ENCODE data around the gene NLGN1. TPM values are rescaled to one million over a fixed set of nuclear protein-coding genes. Genes with fewer than 3 reads are reported as not detected.

NLGN1 gene
- total and polyA plus RNA-seq, 2 experiments from 2014 or later: 14.3 to 20.1 TPM

DNA sequence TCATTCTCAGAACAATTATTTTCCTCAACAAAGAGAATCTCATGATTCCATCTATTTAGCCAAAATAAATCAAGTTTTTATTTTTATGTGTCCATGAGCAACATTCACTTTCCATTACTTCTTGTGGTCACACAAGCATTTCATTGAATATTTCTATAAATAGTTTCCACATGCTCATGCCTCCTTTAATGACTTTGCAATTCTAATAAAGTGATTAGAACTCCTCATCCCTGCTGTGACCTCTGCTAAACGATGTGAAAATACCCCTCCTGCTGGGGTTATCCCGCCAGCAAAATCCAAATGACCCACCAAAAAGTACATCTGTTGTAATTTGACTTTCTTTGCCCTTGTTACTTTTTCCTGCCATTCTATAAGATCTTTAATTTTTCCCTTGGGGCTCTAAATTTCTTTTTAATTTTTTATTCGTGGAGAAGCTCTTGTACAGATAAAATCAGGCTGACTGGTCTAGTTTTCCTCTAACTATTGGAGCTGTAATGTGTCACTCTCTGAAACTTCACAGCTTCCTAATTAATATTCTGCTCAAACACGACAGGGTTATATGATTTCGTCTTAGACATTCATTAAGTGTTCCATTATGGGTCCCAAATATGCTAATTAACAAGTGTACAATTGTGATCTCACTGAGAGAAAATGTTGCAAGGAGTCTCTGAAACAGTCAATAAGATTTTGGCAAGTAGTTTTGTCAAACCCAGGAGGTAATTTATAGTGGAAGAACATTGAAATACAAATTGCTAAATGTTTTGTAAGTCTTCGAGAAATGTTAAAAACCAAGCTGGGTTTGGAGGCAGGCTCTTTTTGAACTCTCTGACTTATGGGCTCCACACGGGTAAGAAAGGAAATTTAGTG lies 928.5 kb downstream of the NLGN1 start:
- Histone ChIP-seq H3K27ac (peak overlapping the region; percentile 88), H3K9me2 (ENCODE audit: insufficient read depth) (peaks cover 4% of the 10 kb centered on the region; the same call in 1 of the 2 replicates), H3K36me3 (ENCODE audit: low read depth) (no peaks in the 10 kb centered on the region), H3F3A (ENCODE audit: insufficient read depth) (peaks cover 50% of the 10 kb centered on the region), H2AFZ (peak overlapping the region; percentile 56), H3K4me2 (ENCODE audit: unreplicated experiment) (peak overlapping the region; percentile 64), H3K27me3 (replicated peaks; ENCODE audit: insufficient read depth) (no peaks in the 10 kb centered on the region), H3K9ac (peak overlapping the region; percentile 59), H3K4me1 (ENCODE audit: insufficient read depth) (peaks cover 57% of the 10 kb centered on the region), H3K4me3 (peak overlapping the region; percentile 11; the same call in 1 of the 2 replicates), H4K20me1 (ENCODE audit: insufficient read depth) (no peaks in the 10 kb centered on the region), H3K79me2 (ENCODE audit: insufficient read depth) (no peaks in the 10 kb centered on the region), H3K9me3 (ENCODE audit: low read depth) (peaks cover under 1% of the 10 kb centered on the region)
- WGBS, 2 experiments (ENCODE audit: low coverage in 1 of 2, low lambda C conversion rate in 2 of 2, missing lambda C conversion rate in 2 of 2): 5 to 8% methylated on average over 7 of the region's 7 CpGs
- DNase-seq: peak; percentile 86
- peak; percentile 80; the same call in 1 of the 2 replicates for TF ChIP-seq EZH2phosphoT487 (IDR thresholded peaks at IDR 0.05; ENCODE audit: insufficient read depth, low read depth)
- TF ChIP-seq EZH2 (IDR thresholded peaks at IDR 0.05; ENCODE audit: insufficient read depth, poor library complexity, severe bottlenecking): no peak
- in situ Hi-C loops (cut with MboI): no loop called here

DNA sequence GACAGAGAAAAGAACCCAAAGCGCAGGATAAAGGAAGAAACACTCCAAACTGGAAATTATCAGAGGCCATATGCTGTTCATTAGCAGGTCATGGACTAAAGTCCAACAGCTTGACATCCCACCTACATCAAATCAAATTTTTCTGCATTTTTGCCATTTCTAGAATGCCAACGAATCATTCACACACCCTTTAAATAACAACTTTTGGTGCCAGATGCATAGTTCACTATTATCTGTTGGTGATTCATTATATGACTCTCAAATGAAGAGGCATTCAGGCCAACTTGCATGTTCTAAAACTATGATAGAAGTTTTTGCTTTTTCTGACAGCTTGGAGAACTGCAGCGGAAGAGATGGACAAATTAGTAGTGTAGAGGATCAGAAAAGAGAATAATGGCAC lies 931.8 kb downstream of the NLGN1 start:
- in situ Hi-C loops (cut with MboI): no loop called here
- TF ChIP-seq EZH2 (IDR thresholded peaks at IDR 0.05; ENCODE audit: insufficient read depth, poor library complexity, severe bottlenecking) (no peak), EZH2phosphoT487 (IDR thresholded peaks at IDR 0.05; ENCODE audit: insufficient read depth, low read depth) (no peak)
- Histone ChIP-seq H3K4me3 (peak overlapping the region; percentile 42), H2AFZ (no peak overlapping the region), H3K9ac (peak overlapping the region; percentile 44), H3K79me2 (ENCODE audit: insufficient read depth) (no peaks in the 10 kb centered on the region), H3K9me2 (ENCODE audit: insufficient read depth) (peaks cover 4% of the 10 kb centered on the region; the same call in 1 of the 2 replicates), H3F3A (ENCODE audit: insufficient read depth) (peaks cover 50% of the 10 kb centered on the region), H3K27me3 (replicated peaks; ENCODE audit: insufficient read depth) (no peaks in the 10 kb centered on the region), H3K27ac (peak overlapping the region; percentile 72), H4K20me1 (ENCODE audit: insufficient read depth) (no peaks in the 10 kb centered on the region), H3K4me1 (ENCODE audit: insufficient read depth) (peaks cover 57% of the 10 kb centered on the region), H3K9me3 (ENCODE audit: low read depth) (no peaks in the 10 kb centered on the region), H3K4me2 (ENCODE audit: unreplicated experiment) (peak overlapping the region; percentile 75), H3K36me3 (ENCODE audit: low read depth) (no peaks in the 10 kb centered on the region)
- 1% methylated on average over 3 of the region's 3 CpGs for WGBS, 2 experiments (ENCODE audit: low coverage in 1 of 2, low lambda C conversion rate in 2 of 2, missing lambda C conversion rate in 2 of 2)
- DNase-seq: peak; percentile 86

DNA sequence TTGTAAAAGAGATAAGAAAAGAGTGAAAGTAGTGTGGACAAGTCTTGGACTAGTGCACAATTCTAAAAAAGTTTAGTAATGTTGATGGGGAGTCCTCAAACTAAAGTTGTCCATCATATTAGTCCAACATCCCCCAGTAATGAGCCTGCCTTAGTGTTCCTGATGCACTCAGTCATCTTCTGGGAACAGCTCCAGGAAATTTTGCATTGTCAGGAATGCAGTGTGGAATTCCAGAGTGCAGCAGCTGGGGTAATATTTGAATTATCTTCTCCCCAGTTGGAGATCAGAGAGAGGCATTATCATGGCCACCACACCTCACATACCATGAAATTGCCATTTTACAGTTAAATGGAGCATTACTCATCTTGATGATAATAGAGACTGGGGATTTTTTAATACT lies 932.8 kb downstream of the NLGN1 start:
- H3K27ac ChIP-seq: peak overlapping the region; percentile 72
- peaks cover 54% of the 10 kb centered on the region for H3K4me1 ChIP-seq (ENCODE audit: insufficient read depth)
- in situ Hi-C loops (cut with MboI): no loop called here
- no peak overlapping the region for H3K9ac ChIP-seq
- H4K20me1 ChIP-seq (ENCODE audit: insufficient read depth): no peaks in the 10 kb centered on the region
- no peak overlapping the region for H2AFZ ChIP-seq
- H3K9me3 ChIP-seq (ENCODE audit: low read depth): no peaks in the 10 kb centered on the region
- TF ChIP-seq EZH2 (IDR thresholded peaks at IDR 0.05; ENCODE audit: insufficient read depth, poor library complexity, severe bottlenecking) (no peak), EZH2phosphoT487 (IDR thresholded peaks at IDR 0.05; ENCODE audit: insufficient read depth, low read depth) (no peak)
- H3K4me2 ChIP-seq (ENCODE audit: unreplicated experiment): peak overlapping the region; percentile 75
- H3K79me2 ChIP-seq (ENCODE audit: insufficient read depth): no peaks in the 10 kb centered on the region
- peak; percentile 87 for DNase-seq
- H3K9me2 ChIP-seq (ENCODE audit: insufficient read depth): peaks cover 4% of the 10 kb centered on the region; the same call in 1 of the 2 replicates
- no peaks in the 10 kb centered on the region for H3K36me3 ChIP-seq (ENCODE audit: low read depth)
- peaks cover 46% of the 10 kb centered on the region for H3F3A ChIP-seq (ENCODE audit: insufficient read depth)
- H3K27me3 ChIP-seq (replicated peaks; ENCODE audit: insufficient read depth): no peaks in the 10 kb centered on the region
- peak overlapping the region; percentile 39; the same call in 1 of the 2 replicates for H3K4me3 ChIP-seq

DNA sequence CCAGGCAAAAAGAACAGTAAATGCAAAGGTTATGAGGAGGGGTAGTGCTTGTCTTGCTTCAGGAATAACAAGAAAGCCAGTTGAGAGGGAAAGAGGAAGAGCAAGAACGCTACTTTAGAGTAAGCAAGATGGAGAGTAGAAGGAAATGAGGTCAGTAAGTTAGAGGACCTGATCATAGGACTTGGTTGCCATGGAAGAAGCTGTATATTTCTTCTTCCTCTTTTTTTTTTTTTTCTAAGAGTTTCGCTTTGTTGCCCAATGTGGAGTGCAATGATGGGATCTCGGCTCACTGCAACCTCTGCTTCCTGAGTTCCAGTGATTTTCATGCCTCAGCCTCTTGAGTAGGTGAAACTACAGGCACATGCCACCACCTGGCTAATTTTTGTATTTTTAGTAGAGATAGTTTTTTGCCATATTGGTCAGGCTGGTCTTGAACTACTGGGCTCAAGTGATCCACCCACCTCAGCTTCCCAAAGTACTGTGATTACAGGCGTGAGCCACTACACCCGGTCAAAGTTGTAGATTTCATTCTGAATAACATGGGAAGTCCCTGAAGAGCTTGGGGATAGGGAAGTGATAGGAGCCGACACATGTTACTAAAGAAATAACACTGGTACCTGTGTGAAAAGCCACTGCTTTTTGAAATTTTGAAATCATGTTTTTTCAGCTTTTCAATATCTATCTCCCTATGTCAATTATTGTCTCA lies 933.7 kb downstream of the NLGN1 start:
- no peak overlapping the region for H3K4me3 ChIP-seq
- H3K9me2 ChIP-seq (ENCODE audit: insufficient read depth): peaks cover 4% of the 10 kb centered on the region; the same call in 1 of the 2 replicates
- peak; percentile 18 for DNase-seq
- no peak overlapping the region for H3K9ac ChIP-seq
- WGBS, 2 experiments (ENCODE audit: low coverage in 1 of 2, low lambda C conversion rate in 2 of 2, missing lambda C conversion rate in 2 of 2): 72 to 82% methylated on average over 6 of the region's 6 CpGs
- H3F3A ChIP-seq (ENCODE audit: insufficient read depth): peaks cover 38% of the 10 kb centered on the region
- H4K20me1 ChIP-seq (ENCODE audit: insufficient read depth): no peaks in the 10 kb centered on the region
- no peak overlapping the region for H2AFZ ChIP-seq
- TF ChIP-seq EZH2 (IDR thresholded peaks at IDR 0.05; ENCODE audit: insufficient read depth, poor library complexity, severe bottlenecking) (no peak), EZH2phosphoT487 (IDR thresholded peaks at IDR 0.05; ENCODE audit: insufficient read depth, low read depth) (no peak)
- in situ Hi-C loops (cut with MboI): no loop called here
- H3K79me2 ChIP-seq (ENCODE audit: insufficient read depth): no peaks in the 10 kb centered on the region
- H3K27me3 ChIP-seq (replicated peaks; ENCODE audit: insufficient read depth): no peaks in the 10 kb centered on the region
- peaks cover 44% of the 10 kb centered on the region for H3K4me1 ChIP-seq (ENCODE audit: insufficient read depth)
- H3K36me3 ChIP-seq (ENCODE audit: low read depth): no peaks in the 10 kb centered on the region
- H3K27ac ChIP-seq: no peak overlapping the region
- no peaks in the 10 kb centered on the region for H3K9me3 ChIP-seq (ENCODE audit: low read depth)
- no peak overlapping the region for H3K4me2 ChIP-seq (ENCODE audit: unreplicated experiment)

Measured in GM23248 (cell line).